ENCODE measurements around the gene PTBP1.

The PTBP1 gene

GRCh38 chr19:772730-773436 lies 24.4 kb upstream of the PTBP1 start:
- no peak for DNase-seq

GRCh38 chr19:776549-776948 lies 20.7 kb upstream of the PTBP1 start:
- no peak for DNase-seq

DNA sequence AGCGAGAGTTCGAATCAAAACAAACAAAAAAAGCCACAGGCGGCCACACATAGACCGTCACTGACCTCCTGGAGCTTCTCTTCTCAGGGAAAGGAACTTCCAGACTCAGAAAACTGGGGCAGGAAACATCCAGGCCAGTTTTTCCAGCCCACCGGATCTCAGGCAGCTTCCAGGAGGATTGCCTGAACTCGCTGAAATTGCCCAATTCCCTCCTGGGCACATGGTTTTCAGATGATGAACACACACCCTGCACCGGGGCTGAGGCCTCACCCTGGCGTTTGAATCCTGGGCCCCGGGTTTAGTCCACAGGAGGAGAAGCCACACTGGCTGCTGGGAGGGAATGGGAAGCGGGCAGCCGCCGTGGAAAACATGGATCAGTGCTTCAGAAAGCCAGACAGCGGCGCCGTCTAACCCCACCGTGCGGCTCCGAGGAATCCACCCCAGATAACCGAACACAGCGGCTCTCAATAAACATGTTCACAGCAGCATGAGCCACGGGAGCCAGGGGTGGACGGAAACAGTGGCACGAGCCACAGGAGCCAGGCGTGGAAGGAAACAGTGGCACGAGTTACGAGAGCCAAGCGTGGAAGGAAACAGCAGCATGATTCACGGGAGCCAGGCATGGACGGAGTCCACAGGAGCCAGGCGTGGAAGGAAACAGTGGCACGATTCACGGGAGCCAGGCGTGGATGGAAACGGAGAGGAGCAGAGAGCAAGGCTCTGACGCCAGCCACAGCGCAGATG lies 18.2 kb upstream of the PTBP1 start:
- DNase-seq: no peak

DNA sequence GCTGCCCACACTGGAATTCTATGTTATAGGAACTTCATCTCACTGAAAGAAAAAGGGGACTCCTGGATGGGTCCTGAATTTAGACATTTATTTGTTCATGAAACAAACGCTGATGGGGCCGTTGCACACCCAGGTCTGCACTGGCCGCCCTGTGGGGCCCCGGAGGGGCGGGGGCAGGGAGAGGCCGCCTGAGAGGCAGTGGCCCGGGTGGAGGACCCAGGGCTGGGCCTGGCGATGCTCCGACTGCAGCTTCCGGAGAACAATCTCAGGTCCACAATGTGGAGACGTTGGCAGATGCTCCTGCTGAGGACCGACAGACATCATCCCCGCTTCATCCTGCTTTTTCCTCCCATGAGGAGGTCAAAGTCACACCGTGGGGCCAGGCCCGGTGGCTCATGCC lies 16.3 kb upstream of the PTBP1 start:
- DNase-seq: no peak

DNA sequence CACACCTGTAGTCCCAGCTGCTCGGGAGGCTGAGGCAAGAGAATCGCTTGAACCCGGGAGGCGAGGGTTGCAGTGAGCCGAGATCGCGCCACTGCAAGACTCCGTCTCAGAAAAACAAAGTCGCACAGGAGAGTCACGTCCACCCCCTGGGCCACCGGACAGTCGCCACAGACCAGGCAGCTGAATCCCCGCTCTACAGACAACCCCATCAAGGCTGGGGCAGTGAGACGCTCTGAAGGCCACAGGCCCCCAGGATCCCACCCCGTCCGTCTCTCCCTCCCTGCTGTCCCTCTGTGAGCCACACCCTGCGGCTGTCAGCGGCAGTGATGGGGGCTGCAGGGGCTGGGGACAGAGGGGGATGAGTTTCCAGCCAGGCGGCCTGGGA lies 15.5 kb upstream of the PTBP1 start:
- DNase-seq: no peak

- no peak for DNase-seq
These were observed 14.9 kb upstream of the PTBP1 start for GRCh38 chr19:782185-782877.

DNA sequence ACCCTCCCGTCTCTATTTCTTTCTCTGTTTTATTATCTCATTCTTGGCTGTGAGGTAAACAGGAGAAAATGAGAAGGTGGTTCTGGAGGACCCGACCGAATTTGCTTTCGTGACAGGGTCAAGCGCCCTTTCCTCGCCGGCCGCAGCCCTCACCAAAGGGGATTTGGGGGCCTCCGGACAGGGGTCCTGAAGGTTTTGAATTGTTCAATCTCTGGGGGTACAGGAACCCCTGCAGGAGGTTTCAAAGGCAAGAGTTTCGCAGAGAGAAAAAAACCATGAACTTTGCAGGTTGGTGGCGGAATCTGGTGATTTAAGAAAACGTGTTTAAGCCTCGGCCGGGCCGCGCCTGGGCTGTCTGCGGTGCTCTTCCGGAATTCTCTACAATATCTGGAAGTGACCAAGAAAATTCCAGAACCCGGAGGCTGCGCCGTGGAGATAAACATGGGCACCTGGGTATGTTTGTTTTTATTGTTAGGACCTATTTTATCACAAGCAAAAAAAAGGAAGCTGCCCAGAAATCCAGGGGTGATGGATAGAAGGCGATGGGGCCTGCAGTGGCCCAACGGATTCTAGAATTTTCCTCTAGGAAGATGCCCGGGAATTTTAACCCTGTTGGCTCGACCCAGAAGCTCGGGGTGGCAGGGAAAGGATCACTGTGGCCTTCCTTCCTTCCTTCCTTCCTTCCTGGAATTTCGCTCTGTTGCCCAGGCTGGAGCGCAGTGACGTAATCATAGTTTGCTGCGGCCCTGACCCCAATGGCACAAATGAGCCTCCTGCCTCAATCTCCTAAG lies 14.2 kb upstream of the PTBP1 start:
- DNase-seq: no peak

- no peak for DNase-seq
These were observed 12.7 kb upstream of the PTBP1 start for GRCh38 chr19:784541-784940.

GRCh38 chr19:787536-787935 lies 9.7 kb upstream of the PTBP1 start:
- no peak for DNase-seq

DNA sequence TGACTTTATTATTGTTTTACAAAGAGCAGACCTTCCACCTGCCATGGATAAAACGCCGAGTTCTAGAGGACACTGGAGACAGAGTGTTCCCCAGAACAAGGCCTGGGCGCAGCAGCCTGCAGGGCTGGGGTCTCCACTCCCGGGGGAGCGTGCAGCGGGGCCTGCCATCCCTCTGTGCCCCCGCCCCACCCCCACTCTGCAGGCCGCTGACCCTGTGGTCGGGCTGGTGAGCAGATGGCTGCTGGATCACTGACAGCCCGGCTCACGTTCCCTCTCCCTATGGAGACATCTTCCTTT lies 8.6 kb upstream of the PTBP1 start:
- no peak for DNase-seq

DNA sequence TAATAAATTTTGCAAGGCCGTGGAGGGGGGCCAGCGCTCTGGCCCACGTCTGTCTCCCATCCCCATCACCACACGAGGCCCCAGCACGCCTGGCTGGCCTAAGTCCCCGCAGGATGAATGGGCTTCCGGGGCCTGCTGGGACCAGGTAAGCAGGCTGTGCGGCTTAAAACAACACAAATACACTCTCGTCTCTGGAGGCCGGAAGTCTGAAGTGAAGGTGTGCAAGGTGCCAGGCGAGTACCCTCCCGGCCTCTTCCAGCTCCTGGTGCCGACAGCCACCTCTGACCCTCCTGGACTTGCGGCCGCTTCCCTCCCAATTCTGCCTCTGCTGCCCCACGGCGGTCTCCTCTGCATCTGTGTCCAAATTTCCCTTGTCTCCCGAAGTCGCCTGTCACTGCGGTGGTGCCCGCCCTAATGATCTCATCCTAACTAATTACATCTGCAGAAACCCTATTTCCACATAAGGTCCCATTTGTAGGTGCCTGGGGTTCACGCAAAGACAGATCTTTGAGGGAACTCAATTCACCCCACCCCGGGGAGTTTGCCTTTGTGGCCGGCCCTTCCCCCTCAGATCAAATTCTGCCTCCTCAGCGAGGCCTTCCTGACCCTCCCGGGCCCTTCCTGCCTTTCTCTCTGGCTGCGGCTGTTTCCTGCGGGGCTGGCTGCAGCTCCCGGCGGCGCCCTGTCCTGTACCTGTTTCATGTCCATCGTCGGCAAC lies 8.1 kb upstream of the PTBP1 start:
- DNase-seq: no peak

DNA sequence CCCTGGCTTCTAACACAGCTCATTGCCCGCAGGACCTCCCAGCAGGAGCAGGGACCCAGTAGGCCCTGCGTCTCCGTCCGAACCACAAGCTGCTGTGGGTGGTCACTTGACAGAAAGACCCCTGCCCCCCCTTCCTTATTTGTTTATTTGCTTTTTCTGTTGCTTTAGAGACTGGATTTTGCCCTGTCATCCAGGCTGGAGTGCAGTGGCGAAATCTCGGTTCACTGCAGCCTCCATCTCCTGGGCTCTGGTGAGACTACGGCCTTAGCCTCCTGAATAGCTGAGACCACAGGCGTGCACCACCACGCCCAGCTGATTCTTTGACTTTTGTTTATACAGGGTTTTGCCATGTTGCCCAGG lies 7.6 kb upstream of the PTBP1 start:
- no peak for DNase-seq

DNA sequence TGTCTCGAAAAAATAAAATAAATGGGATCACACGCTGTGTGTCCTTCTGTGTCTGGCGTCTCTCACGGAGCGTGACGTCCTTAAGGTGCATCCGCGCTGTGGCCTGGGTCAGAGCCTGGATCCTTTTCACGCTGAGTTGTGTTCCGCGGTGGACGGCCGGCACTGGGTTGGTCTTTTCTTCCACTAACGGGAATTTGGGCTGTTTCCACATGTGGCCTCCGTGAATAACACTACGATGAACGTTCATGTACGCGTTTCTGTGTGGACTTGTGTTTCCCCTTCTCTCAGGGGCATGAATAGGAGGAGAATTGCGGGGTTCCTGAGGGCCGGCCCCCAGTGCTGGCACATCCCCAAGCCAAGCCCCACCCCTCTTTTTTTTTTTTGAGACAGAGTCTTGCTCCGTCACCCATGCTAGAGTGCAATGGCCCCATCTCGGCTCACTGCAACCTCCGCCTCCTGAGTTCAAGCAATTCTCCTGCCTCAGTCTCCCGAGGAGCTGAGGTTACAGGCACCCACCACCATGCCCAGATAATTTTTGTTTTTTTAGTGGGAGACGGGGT lies 6.2 kb upstream of the PTBP1 start:
- no peak for DNase-seq

- no peak for DNase-seq
These were observed 5.5 kb upstream of the PTBP1 start for GRCh38 chr19:791567-792305.

DNA sequence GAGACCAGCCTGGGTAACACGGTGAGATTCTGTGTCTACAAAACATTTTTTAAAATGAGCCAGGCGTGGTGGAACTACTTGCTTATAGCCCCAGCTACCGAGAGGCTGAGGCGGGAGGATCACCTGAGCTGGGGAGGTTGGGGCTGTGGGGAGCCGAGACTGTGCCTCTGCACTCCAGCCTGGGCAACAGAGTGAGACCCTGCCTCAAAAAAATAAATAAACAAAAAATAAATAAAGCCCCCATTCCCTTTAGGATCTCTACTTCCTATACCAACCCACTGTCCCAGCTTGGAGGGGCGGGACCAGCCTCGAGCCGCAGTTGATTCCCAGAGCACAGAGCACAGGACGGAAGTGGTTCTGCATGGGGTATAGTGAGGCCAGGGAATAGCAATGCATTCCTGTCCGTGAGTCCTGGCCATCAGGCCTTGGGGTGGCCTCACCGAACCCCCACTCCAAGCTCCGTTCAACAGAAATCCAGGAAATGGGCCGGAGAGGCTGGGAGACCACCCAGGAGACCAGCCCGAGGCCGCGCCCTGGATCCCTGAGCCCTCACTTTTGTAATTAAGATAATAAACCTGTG lies 4.9 kb upstream of the PTBP1 start:
- DNase-seq: no peak

- no peak for DNase-seq
These were observed 3.4 kb upstream of the PTBP1 start for GRCh38 chr19:793806-794205.

DNA sequence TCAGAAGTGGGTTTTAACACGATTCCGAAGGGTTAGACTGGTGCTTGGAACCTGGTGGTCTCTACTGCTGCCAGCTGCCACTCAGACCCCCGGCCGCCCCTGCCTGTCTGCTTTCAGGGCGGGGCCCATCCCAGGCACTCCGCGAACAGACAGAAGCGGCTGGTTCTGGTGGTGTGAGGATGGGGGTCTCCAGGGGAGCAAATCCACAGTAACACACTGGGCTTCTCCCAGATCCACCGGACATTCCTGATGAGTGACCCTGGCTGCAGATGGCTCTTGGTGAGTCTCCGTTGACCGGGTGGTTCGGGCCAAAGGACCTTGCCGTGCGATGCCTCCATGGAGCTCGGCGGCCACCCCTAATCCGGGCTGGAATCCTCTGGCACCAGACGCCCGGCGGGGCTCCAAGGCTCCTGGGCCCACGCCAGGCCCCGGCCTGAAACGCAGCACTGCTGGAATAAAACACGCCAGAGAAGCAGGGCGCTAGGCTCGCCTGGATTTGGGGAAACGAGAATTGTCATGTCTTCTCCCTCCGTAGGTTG lies 2.1 kb upstream of the PTBP1 start:
- DNase-seq: no peak

- DNase-seq: no peak
These were observed 1.3 kb upstream of the PTBP1 start for GRCh38 chr19:795691-796581.

DNA sequence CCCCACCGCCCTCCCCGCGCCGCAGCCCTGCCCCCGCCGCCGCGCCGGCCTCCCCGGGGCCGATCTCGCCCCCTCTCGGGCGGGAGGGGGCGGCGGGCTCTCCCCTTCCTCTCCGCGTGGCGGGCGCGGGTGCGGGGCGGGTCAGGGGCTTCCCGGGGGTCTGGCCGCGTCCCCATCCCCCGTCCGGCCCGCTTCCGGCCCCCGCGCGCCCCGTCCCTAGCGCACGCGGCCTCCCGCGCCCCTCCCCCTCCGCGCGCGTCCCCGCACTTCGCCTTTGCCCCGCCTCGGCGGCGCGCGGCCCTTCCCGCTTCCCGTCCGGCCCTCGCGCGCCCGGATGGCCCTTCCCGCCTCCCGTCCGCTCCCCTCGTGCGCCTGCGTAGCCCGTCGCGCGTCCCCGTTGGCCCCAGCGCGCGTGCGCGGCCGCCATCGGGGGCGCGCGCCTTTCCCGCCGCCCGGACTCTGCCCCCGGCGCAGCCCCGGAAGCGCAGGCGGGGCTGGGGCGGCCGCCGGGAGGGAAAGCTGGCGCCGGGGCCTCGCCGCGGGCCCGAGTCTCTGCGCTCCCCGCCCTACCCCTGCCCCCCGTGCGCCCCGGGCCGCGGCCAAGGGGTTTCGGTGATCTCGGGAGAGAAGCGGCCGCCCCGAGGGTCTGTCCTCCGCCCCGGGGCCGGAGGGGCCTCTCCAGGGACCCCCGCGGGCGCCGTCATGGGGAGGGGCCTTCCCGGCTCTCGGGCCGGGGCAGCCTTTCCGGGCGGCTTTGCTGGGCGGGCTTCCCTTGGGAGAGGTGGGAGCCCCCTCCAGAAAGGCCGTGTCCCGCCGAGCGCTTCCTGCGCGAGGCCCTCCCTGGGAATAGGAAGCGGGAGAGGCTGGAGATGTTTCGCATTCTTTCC lies 519 bp downstream of the PTBP1 start:
- peak; percentile 93 for DNase-seq
